ENCODE data around the gene CCDC197. TPM values are rescaled to one million over a fixed set of nuclear protein-coding genes. Genes with fewer than 3 reads are reported as not detected.

CCDC197 gene
- total RNA-seq (ENCODE audit: low replicate concordance), result not detected in 2 replicates

DNA sequence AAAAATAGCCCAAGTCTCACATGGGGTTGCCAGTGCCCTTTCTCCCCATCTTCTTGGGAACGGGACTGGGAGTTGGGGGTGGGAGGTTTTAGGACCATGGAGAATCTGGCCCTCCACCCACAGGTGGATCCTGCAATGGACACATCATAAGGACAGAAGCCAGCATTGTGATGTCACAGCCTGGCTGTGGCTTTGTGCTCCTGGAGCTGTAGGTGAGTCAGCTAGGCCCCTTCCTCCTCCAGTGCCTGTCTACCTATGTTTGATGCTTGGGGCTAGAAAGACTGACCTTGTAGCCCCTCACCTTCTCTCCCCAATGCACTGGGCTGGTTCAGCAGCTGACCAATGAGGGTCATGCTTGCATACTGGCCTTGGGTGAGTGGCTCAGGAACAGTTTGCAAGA lies at the start of gene CCDC197:
Gene CCDC197 (plus strand): TSS at position 220 of the 400 bp plus-strand sequence. CDS start 831 bp downstream, outside the sequence.
- H3K27ac ChIP-seq, result no peak within 1 kb of the TSS
- no peak within 1 kb of the TSS for H3K4me2 ChIP-seq
- Mint-ChIP-seq H3K36me3 (peaks cover 2% of the 10 kb centered on the region), H3K27me3 (ENCODE audit: insufficient read depth, low read depth) (peaks cover 6% of the 10 kb centered on the region), H3K27ac (no peak within 1 kb of the TSS), H3K9me3 (no peaks in the 10 kb centered on the region), H3K4me3 (no peak within 1 kb of the TSS), H3K4me1 (peaks cover 14% of the 10 kb centered on the region)
- H4K20me1 ChIP-seq (ENCODE audit: low read depth), result no peaks in the 10 kb centered on the region
- H3K9me3 ChIP-seq (ENCODE audit: low read depth), result no peaks in the 10 kb centered on the region
- H3F3A ChIP-seq (ENCODE audit: low read depth), result no peaks in the 10 kb centered on the region
- no peak within 1 kb of the TSS for H2AFZ ChIP-seq (replicated peaks)
- H3K4me3 ChIP-seq, result no peak within 1 kb of the TSS
- DNase-seq (ENCODE audit: low spot score), result no peak
- no peaks in the 10 kb centered on the region for H3K79me2 ChIP-seq (ENCODE audit: low read depth)
- H3K27me3 ChIP-seq, result peaks cover 9% of the 10 kb centered on the region
- H3K9ac ChIP-seq, result no peak within 1 kb of the TSS
- peaks cover 11% of the 10 kb centered on the region for H3K4me1 ChIP-seq
- no peaks in the 10 kb centered on the region for H3K36me3 ChIP-seq
- TF ChIP-seq, protein P1, sequence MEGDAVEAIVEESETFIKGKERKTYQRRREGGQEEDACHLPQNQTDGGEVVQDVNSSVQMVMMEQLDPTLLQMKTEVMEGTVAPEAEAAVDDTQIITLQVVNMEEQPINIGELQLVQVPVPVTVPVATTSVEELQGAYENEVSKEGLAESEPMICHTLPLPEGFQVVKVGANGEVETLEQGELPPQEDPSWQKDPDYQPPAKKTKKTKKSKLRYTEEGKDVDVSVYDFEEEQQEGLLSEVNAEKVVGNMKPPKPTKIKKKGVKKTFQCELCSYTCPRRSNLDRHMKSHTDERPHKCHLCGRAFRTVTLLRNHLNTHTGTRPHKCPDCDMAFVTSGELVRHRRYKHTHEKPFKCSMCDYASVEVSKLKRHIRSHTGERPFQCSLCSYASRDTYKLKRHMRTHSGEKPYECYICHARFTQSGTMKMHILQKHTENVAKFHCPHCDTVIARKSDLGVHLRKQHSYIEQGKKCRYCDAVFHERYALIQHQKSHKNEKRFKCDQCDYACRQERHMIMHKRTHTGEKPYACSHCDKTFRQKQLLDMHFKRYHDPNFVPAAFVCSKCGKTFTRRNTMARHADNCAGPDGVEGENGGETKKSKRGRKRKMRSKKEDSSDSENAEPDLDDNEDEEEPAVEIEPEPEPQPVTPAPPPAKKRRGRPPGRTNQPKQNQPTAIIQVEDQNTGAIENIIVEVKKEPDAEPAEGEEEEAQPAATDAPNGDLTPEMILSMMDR (IDR thresholded peaks at IDR 0.05), result no peak
- TF ChIP-seq EZH2phosphoT487 (IDR thresholded peaks at IDR 0.05), result no peak
- TF ChIP-seq EZH2 (IDR thresholded peaks at IDR 0.05), result no peak

GRCh38 chr14:93949511-93950075 lies 47.5 kb upstream of the CCDC197 start:
- no peaks in the 10 kb centered on the region for H3K27me3 ChIP-seq
- H3K4me3 ChIP-seq, result no peak overlapping the region
- H3F3A ChIP-seq (ENCODE audit: low read depth), result no peaks in the 10 kb centered on the region
- no peak overlapping the region for H3K4me3 Mint-ChIP-seq
- H3K9me3 ChIP-seq (ENCODE audit: low read depth), result no peaks in the 10 kb centered on the region
- peaks cover 51% of the 10 kb centered on the region for H3K4me1 Mint-ChIP-seq
- H4K20me1 ChIP-seq (ENCODE audit: low read depth), result no peaks in the 10 kb centered on the region
- DNase-seq (ENCODE audit: low spot score), result no peak
- TF ChIP-seq EZH2phosphoT487 (IDR thresholded peaks at IDR 0.05) (no peak), EZH2 (IDR thresholded peaks at IDR 0.05) (no peak)
- TF ChIP-seq, protein P1 (IDR thresholded peaks at IDR 0.05), result no peak
- H3K27ac ChIP-seq, result no peak overlapping the region
- peaks cover 3% of the 10 kb centered on the region for H3K4me1 ChIP-seq
- no peaks in the 10 kb centered on the region for H3K36me3 Mint-ChIP-seq
- no peak overlapping the region for H3K9ac ChIP-seq
- H3K27ac Mint-ChIP-seq, result no peak overlapping the region
- H3K79me2 ChIP-seq (ENCODE audit: low read depth), result no peaks in the 10 kb centered on the region
- H2AFZ ChIP-seq (replicated peaks), result no peak overlapping the region
- H3K9me3 Mint-ChIP-seq, result no peaks in the 10 kb centered on the region
- H3K27me3 Mint-ChIP-seq (ENCODE audit: insufficient read depth, low read depth), result peaks cover 2% of the 10 kb centered on the region
- H3K36me3 ChIP-seq, result no peaks in the 10 kb centered on the region
- no peak overlapping the region for H3K4me2 ChIP-seq

- DNase-seq (ENCODE audit: low spot score), result no peak
- H3K9ac ChIP-seq, result no peak overlapping the region
- H3K27ac Mint-ChIP-seq, result no peak overlapping the region
- no peak overlapping the region for H3K4me3 Mint-ChIP-seq
- H2AFZ ChIP-seq (replicated peaks), result no peak overlapping the region
- peaks cover 3% of the 10 kb centered on the region for H3K4me1 ChIP-seq
- H3K9me3 Mint-ChIP-seq, result no peaks in the 10 kb centered on the region
- no peaks in the 10 kb centered on the region for H3K27me3 ChIP-seq
- TF ChIP-seq, protein P1 (IDR thresholded peaks at IDR 0.05), result no peak
- TF ChIP-seq EZH2phosphoT487 (IDR thresholded peaks at IDR 0.05) (no peak), EZH2 (IDR thresholded peaks at IDR 0.05) (no peak)
- H3K4me3 ChIP-seq, result no peak overlapping the region
- no peak overlapping the region for H3K4me2 ChIP-seq
- no peak overlapping the region for H3K27ac ChIP-seq
- H3K79me2 ChIP-seq (ENCODE audit: low read depth), result no peaks in the 10 kb centered on the region
- no peaks in the 10 kb centered on the region for H4K20me1 ChIP-seq (ENCODE audit: low read depth)
- no peaks in the 10 kb centered on the region for H3F3A ChIP-seq (ENCODE audit: low read depth)
- no peaks in the 10 kb centered on the region for H3K36me3 ChIP-seq
- H3K9me3 ChIP-seq (ENCODE audit: low read depth), result no peaks in the 10 kb centered on the region
- H3K4me1 Mint-ChIP-seq, result peaks cover 50% of the 10 kb centered on the region
- no peaks in the 10 kb centered on the region for H3K36me3 Mint-ChIP-seq
- peaks cover 2% of the 10 kb centered on the region for H3K27me3 Mint-ChIP-seq (ENCODE audit: insufficient read depth, low read depth)
Measured at GRCh38 chr14:93950948-93951634, 46.0 kb upstream of the CCDC197 start.

All from neural progenitor cell (in vitro differentiated cells).